ENCODE results near the gene GALNT9.
"Not testable (repeated sequence)": the region's sequence is repeated elsewhere in the genome, so short reads cannot be mapped to it uniquely, and the experiment has no call there.

Gene GALNT9

DNA sequence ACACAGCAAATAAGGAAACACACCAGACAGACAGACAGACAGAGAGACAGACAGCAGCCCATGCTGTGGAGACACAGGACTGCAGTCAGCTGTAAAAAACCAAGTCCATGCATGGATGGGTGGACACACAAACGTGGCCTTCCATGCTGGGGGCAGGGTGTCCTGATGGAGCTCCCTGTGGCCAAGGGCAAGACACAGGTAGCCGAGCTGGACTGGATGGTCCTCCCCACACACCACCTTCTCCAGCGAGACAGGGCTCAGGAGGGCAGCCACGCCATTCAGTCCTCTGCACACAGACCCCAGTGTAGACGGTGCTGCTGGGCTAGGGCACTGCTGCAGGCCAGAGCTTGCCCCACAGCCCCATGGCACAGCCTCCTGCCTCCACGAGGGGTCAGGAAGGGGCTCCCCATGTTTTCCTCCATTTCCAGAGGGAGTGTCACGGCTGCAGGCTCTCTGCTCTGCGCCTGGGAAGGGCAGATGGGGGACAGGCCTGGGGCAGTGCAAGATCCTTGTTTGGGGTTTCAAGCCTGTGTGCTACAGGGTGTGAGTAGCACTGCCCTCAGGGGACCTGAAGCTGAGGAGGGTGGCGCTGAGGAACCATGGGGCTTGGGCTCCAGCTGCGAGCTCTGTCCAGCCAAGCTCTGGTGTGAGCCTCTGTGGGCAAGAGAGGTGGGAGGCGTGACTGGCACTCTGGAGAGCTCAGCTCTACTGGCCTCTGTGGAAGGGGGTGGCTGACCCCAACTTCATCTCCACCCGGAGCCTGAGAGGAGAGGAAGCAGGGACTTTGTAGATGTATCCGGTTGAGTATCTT, 67.9 kb downstream of the GALNT9 start:
- DNase-seq = no peak

DNA sequence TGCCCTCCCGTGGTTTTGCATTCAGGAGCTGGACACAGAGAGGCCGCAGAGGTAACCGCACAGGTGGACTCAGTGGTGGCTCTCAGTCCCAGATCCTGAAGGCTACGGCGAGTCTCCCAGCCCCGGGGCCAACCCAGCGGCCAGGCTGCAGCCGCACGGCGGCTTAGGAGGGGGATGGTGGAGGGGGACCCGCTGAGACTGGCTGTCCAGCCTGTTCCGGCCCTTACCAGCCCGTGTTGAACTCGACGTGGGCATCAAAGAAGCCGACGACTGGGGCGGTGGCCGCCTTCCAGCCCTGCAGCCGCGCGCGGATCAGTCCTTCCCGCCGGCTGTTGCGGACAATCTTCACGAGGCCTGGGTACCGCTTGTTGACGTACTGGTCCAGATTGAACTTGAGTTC, 68.7 kb downstream of the GALNT9 start:
- DNase-seq = no peak

DNA sequence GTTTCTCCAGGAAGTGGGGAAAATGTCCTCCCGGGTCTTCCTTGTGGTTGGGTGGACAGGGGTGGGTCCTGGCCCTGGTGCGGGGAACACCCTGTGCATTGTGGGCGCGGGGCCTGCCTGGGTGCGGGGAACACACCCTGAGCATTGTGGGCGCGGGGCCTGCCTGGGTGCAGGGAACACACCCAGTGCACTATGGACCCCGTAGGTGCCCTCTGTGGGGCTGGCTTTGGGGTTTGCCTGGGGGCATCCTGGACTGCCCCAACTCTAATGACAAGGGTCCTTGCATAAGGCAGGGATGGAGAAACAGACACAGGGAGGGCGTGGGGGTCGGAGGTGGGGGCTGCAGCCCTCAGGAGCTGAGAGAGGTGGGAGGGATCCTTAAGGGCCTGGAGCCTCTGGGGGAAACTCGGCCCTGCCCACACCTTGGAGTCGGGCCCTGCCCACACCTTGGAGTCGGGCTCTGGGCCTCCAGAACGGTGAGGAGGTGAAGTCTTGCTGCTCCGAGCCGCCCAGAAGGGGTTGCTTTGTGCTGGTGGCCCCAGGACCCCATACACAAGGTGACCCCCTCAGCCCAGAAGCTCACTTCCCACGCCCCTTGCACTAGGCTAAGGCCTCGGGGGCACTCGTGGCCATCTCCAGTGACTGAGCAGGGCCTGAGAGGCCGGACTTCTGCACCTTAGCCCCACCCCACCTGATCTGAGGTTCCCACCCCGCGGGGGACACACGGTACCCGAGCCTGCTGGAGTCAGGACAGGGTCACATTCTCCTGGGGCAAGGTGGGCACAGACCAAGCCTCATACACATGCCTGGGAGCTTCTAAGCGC, 69.3 kb downstream of the GALNT9 start:
- no peak for DNase-seq

GRCh38 chr12:132259364-132259871, 70.0 kb downstream of the GALNT9 start:
- no peak for DNase-seq

DNA sequence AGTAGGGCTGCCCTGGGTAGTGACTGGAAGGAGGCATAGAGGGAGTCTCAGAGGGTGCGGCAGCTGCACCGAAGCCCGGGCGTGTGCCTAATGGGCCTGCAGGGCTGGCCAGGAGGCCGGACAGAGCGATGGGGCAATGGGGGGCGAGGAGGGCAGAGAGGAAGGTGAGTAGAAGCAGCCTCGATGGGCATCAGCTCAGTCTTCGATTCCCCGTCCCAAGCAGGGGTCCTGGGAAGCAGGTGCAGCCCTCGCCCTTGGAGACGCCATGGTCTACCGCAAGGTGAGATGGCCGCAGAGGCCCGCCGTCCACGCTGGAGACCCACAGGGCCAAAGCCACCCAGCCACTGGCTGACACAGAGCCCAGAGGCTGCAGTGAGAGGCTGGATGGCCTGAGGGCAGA, 70.8 kb downstream of the GALNT9 start:
- no peak for DNase-seq

DNA sequence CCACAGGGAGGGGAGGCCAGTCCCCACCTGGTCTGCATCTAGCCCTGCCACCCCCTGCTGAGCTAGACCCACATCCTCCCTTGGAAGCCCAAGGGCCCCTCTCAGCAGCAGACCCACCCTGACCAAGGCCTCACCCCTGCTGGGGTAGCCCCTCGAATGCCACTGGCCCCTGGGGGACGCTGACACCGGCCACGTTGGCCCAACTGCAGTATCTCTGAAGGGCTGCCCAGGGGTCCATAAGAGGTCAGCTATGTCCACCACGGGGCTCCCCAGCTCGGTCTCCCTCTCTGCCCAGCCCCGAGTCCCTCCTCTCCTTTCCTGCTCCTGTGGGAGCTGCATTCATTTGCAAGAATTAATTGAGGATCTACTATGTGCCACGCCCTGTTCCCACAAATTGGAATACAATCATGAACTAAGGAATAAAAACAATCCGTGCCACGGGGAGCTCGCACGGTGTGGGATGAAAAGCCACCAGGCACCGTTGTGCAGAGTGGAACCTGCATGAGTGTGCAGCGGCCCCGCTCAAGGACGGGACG, 71.4 kb downstream of the GALNT9 start:
- DNase-seq = no peak

- no peak for DNase-seq
Measured at GRCh38 chr12:132257206-132257954, 72.0 kb downstream of the GALNT9 start.

DNA sequence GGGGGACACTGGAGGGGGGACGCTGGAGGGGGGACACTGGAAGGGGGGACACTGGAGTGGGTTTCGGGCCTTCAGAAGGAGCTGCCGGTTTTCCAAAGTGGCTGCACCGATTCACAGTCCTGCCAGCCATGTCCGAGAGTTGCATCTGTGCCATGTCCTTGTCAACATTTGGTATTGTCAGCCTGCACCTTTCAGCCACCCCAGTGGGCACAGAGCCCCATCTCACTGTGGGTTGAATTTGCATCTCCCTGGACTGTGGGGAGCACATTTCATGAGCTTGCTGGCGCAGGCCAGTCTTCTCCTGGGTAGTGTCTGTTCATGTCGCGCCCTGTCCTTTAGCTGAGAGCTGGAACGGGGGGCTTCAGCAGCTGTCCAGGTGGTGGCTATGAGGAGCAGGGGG, 72.7 kb downstream of the GALNT9 start:
- no peak for DNase-seq

DNA sequence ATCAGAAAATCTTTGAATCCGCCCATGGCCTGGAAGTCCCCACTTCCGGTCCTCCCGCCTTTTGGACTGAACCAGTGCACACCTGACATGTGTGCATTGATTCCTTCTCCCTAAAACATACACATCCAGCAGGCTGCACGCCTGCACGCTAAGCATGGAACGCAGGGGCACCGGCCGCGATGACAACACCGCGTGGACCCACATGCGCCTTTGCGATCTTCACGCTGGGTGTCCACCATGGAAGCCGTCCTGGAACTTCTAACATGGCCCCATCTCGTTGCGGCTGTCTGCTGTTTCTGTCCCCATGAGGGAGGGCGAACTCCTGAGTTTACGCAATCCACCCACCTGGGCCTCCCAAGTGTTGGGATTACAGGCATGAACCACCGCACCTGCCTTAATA, 73.7 kb downstream of the GALNT9 start:
- DNase-seq = no peak

DNA sequence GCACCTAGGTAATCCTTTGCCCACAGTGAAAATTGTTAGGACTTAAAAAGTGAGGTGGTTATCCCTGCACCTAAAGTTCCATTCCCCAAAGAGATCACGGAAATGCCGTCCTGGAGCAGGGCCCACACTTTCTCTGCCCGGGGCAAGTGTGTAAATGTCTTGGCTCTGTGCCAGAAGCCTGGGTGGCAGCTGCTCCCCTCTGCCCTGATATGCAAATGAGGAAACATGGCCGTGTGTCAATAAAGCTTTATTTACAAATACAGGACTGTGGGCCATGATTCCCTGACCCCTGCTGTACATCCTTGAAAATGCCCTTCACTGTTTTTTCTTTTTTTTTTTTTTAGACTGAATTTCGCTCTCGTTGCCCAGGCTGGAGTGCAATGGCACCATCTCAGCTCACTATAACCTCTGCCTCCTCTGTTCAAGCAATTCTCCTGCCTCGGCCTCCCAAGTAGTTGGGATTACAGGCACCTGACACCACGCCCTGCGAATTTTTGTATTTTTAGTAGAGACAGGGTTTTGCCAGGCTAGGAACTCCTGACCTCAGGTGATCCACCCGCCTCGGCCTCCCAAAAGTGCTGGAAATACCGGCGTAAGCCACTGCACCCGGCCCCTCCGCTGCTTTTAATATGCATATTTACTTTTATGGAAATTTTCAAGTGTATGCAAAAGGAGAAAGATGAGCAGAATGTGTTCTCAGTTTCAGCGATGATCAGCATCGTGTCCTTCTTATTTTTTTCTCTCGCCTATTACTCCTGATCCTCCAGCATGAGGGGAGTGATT, 75.5 kb downstream of the GALNT9 start:
- DNase-seq = no peak

DNA sequence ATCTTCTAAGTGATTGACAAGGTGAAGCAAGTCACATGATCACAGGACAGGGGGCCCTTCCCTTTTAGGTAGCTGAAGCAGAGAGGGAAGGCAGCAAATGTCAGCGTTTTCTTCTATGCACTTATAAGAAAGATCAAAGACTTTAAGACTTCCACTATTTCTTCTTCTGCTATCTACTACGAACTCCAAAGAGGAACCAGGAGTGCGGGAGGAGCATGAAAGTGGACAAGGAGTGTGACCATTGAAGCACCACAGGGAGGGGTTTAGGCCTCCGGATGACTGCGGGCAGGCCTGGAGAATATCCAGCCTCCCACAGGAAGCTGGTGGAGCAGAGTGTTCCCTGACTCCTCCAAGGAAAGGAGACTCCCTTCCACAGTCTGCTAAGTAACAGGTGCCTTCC, 76.4 kb downstream of the GALNT9 start:
- DNase-seq = not testable (repeated sequence)

DNA sequence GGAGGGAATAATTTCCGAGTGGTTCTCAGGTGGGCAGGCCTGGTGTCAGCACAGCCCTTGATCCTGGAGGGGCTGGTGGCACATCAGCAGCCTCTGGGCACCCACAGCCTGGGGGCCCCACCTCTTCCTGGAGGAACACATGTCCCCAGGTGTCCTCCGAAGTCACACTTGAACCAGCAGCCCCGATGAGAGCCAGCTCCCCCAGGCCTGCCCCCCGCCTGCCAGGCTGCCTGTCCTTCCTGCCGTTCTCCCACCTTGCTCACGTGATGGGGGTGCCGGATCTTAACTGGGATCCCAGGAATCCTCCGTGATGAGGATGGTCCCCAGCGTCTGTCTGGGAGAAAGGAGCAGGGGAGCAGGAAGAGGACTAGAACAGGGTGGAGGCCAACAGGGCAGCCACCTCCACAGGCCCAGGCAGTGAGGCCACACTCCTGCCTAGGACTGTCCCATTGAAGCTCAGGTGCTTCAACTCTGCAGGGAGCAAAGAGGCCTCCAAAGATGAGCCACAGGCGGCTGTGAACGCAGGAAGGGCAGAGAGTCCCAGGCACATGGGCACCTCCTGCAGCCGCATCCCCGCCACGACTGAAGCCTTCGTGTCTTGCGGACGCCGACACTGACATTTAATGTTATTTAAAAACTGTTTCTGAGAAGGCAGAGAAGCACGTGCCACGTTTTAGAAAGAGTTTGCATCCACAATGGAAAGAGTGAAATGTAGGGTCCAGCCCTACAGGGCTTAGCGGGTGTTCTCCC, 77.5 kb downstream of the GALNT9 start:
- no peak for DNase-seq

DNA sequence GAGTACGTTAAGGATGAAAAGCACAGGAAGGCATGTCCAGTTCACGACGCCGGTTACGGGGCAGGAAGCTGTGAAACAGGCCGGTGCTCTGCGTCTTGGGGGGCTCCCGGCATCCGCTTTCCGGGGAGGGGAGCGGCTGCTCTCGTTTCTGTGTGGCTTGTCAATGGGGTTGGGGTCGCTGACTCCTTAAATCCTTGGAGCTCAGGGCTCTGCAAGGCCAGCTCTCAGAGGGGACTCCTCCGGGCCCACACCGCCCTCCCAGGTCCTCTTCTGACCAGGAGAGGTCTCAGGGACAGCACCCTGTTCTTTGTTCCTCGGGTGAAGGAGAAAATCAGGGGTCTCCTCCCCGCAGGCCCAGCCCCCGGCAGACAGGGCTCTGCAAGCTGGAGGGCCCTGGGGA, 78.1 kb downstream of the GALNT9 start:
- no peak for DNase-seq

DNA sequence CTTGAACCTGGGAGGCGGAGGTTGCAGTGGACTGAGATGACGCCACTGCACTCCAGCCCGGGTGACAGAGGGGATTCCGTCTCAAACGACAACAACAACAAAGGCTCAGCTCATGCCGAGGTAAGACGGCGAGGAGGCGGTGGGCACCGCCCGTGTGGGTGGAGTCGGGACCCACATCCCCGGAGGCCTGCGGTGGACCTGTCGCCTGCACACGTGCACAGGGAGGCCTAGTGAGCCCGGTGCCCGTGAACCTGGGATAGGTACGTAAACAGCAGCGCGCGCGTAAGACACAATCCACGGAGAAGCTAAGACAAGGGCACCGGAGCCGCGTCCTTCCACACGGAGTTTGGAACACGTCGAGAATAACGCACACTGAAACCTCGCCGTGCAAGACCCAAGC, 78.7 kb downstream of the GALNT9 start:
- DNase-seq = no peak

DNA sequence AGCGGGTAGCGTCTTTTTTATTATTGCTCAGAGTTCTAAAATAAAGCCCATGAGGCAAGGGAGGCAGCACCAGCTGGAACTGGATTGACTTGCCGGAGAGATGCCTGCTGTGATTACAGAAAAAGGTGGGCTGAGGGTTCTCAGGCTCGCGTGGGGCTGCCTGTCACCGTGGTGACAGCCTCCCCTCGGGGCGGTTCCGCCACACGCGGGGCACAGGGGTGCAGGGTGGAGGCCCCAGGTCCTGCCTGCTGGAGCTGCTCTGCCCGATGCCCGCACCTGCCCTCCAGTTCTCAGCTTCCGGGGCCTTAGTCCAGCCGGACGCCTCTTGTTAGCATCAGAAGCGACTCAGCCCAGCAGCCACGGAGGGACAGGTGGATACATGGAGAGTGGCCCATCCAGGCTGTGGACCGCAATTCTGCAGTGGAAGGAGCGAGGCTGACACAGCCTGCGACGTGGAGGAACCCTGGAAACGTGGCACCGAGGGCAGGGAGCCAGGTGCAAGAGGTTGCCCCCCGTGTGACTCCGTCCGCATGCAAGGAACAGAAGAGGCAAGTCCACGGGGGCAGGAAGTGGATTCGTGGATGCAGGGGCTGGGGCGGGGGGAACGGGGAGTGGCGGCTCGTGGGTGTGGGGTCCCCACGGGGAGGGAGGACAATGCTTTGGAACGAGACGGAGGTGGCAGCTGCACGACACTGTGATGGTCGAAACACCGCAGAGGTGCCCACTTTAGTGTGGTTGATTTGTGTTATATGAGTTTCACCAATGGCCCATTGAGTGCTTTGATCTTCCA, 79.5 kb downstream of the GALNT9 start:
- no peak for DNase-seq

DNA sequence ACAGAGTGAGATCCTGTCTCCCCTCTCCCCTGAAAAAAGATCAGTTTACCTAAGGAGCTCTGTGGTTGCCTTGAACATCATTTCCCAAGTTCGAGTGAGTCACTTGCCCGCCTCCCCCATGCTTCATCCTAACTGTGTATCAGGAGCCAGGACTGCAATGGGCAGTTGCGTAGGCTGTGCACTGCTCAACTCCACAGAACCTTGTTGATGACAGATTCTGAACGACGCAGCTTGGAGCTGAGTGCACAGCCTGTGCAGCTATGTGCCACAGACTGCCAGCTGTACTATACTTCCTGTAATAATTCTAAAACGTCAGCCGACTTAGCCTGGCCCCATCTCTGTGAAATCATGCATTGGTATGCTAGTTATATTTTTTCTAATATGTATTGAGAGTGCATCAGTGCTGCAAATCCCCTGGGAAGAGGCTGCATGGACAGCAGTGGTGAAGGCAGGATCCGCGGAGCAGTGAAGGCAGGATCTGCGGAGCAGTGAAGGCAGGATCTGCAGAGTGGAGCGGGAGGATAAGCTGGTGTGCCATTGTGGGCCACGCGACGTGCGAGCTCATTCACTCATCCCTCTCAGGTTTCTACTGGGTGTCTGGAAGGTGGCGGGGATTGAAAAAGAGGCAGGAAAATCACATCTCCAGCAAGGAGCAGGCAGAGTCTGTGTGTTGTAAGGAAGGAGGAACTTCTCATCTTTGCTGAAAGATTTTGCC, 80.8 kb downstream of the GALNT9 start:
- DNase-seq = no peak

- DNase-seq = no peak
Measured at GRCh38 chr12:132247718-132248452, 81.5 kb downstream of the GALNT9 start.

- DNase-seq = no peak
Measured at GRCh38 chr12:132246997-132247717, 82.2 kb downstream of the GALNT9 start.
